ENCODE results near the gene HOXB4. TPM values are rescaled to one million over a fixed set of nuclear protein-coding genes. Genes with fewer than 3 reads are reported as not detected.

HOXB4 gene
- total RNA-seq, 2 experiments from 2014 or later = 0.16 to 0.17 TPM

- Histone ChIP-seq H3K4me3 (ENCODE audit: low read length) (no peak overlapping the region), H3K36me3 (ENCODE audit: insufficient read depth, low read length) (no peaks in the 10 kb centered on the region), H3K9me3 (ENCODE audit: control insufficient read depth in 1 of 2, insufficient read depth in 1 of 2, low read length in 2 of 2) (peaks cover 0 to 3% of the 10 kb centered on the region in 2 experiments), H3K27me3 (ENCODE audit: control insufficient read depth in 1 of 2, insufficient read depth in 2 of 2, low read length in 2 of 2) (peaks cover 23 to 24% of the 10 kb centered on the region in 2 experiments), H3K27ac (ENCODE audit: low read depth in 1 of 2, low read length in 2 of 2) (no peak overlapping the region), H3K4me1 (ENCODE audit: insufficient read depth, low read length) (peaks cover 44% of the 10 kb centered on the region)
- no peak for DNase-seq
- TF ChIP-seq CTCF (IDR thresholded peaks at IDR 0.05) = no peak
- ChIA-PET CTCF (no interaction called here), POLR2A (no interaction called here)
- H3K36me3 Mint-ChIP-seq (ENCODE audit: low read depth) = no peaks in the 10 kb centered on the region
- ATAC-seq (ENCODE audit: poor library complexity) = no peak
- H3K4me1 Mint-ChIP-seq (ENCODE audit: low read depth) = peaks cover 40% of the 10 kb centered on the region
- H3K27ac Mint-ChIP-seq = no peak overlapping the region
- peaks cover 69% of the 10 kb centered on the region for H3K27me3 Mint-ChIP-seq
- H3K4me3 Mint-ChIP-seq = peak overlapping the region; percentile 48
- intact Hi-C loops (cut with DNase I, micrococcal nuclease) = no loop called here
- H3K9me3 Mint-ChIP-seq = no peaks in the 10 kb centered on the region
Observed at GRCh38 chr17:48575673-48576478, 2.3 kb downstream of the HOXB4 start.

- Mint-ChIP-seq H3K4me3 (peak overlapping the region; percentile 23), H3K36me3 (ENCODE audit: low read depth) (no peaks in the 10 kb centered on the region), H3K27ac (no peak overlapping the region), H3K4me1 (ENCODE audit: low read depth) (peaks cover 32% of the 10 kb centered on the region), H3K27me3 (peaks cover 62% of the 10 kb centered on the region), H3K9me3 (no peaks in the 10 kb centered on the region)
- Histone ChIP-seq H3K27me3 (ENCODE audit: control insufficient read depth in 1 of 2, insufficient read depth in 2 of 2, low read length in 2 of 2) (peaks cover 15 to 17% of the 10 kb centered on the region in 2 experiments), H3K4me3 (ENCODE audit: low read length) (no peak overlapping the region), H3K4me1 (ENCODE audit: insufficient read depth, low read length) (peaks cover 38% of the 10 kb centered on the region), H3K36me3 (ENCODE audit: insufficient read depth, low read length) (no peaks in the 10 kb centered on the region), H3K9me3 (ENCODE audit: control insufficient read depth in 1 of 2, insufficient read depth in 1 of 2, low read length in 2 of 2) (peaks cover 0 to 3% of the 10 kb centered on the region in 2 experiments), H3K27ac (ENCODE audit: low read depth in 1 of 2, low read length in 2 of 2) (no peak overlapping the region)
- intact Hi-C loops (cut with DNase I, micrococcal nuclease) = no loop called here
- ATAC-seq (ENCODE audit: poor library complexity) = no peak
- DNase-seq = no peak
- ChIA-PET CTCF (interaction anchor here (1.0 kb wide), 1 partner anchor 223 kb away, joined by 7 read pairs; no protein-coding TSS in a partner anchor), POLR2A (no interaction called here)
- TF ChIP-seq CTCF (IDR thresholded peaks at IDR 0.05) = no peak
Observed at GRCh38 chr17:48575066-48575582, 3.0 kb downstream of the HOXB4 start.

GRCh38 chr17:48574505-48575065 is 3.6 kb downstream of the HOXB4 start:
- TF ChIP-seq CTCF (IDR thresholded peaks at IDR 0.05) = no peak
- H3K27me3 ChIP-seq (ENCODE audit: control insufficient read depth in 1 of 2, insufficient read depth in 2 of 2, low read length in 2 of 2) = peaks cover 10 to 15% of the 10 kb centered on the region in 2 experiments
- Mint-ChIP-seq H3K27ac (no peak overlapping the region), H3K27me3 (peaks cover 57% of the 10 kb centered on the region), H3K4me3 (no peak overlapping the region), H3K36me3 (ENCODE audit: low read depth) (no peaks in the 10 kb centered on the region), H3K4me1 (ENCODE audit: low read depth) (peaks cover 27% of the 10 kb centered on the region), H3K9me3 (no peaks in the 10 kb centered on the region)
- no peak overlapping the region for H3K4me3 ChIP-seq (ENCODE audit: low read length)
- H3K27ac ChIP-seq (ENCODE audit: low read depth in 1 of 2, low read length in 2 of 2) = no peak overlapping the region
- CTCF ChIA-PET = interaction anchor here (1.0 kb wide), 1 partner anchor 223 kb away, joined by 7 read pairs; no protein-coding TSS in a partner anchor
- peaks cover 34% of the 10 kb centered on the region for H3K4me1 ChIP-seq (ENCODE audit: insufficient read depth, low read length)
- DNase-seq (no peak), ATAC-seq (ENCODE audit: poor library complexity) (no peak)
- no peaks in the 10 kb centered on the region for H3K9me3 ChIP-seq (ENCODE audit: control insufficient read depth in 1 of 2, insufficient read depth in 1 of 2, low read length in 2 of 2)
- no peaks in the 10 kb centered on the region for H3K36me3 ChIP-seq (ENCODE audit: insufficient read depth, low read length)
- intact Hi-C loops (cut with DNase I, micrococcal nuclease) = no loop called here
- POLR2A ChIA-PET = no interaction called here
